ENCODE measurements around the gene INTS11.

DNA sequence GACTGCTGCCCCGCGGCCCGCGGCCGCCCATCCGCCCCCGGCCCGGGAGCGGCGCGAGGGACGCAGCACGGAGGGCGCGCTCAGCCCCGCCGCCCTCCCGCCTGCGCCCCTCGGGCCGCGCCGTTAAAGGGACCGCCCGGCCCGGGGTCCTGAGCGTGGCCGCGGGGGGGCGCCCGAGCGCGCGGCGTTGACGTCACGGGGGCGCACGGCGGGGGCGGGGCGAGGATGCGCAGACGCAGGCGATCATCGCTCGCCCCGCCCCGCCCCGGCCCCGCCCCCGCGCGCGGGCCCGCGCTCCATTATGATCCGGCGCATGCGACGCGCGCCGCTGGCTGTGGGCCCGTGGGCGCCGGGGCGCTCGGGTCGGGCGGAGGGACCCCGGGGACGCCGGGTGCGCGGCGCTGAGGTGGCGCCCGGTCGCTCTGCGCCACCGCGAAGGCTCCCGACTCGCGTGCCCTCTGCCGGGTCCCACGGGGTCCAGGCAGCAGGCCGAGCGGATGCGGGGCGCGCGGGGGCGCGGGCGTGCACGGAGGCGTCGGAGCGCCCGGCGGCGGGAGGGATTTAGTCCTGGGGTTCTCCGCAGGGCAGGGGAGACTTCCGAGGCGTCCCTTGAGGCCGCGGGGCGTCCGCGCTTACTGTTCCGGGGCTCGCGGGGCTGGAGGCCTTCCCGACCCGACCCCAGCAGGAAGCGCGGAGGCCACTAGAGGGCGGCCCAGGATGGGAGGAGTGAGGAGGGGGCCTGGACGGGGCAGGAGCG is 25.0 kb upstream of the INTS11 start, which contains the start of gene DVL1:
- TF ChIP-seq, protein P1, sequence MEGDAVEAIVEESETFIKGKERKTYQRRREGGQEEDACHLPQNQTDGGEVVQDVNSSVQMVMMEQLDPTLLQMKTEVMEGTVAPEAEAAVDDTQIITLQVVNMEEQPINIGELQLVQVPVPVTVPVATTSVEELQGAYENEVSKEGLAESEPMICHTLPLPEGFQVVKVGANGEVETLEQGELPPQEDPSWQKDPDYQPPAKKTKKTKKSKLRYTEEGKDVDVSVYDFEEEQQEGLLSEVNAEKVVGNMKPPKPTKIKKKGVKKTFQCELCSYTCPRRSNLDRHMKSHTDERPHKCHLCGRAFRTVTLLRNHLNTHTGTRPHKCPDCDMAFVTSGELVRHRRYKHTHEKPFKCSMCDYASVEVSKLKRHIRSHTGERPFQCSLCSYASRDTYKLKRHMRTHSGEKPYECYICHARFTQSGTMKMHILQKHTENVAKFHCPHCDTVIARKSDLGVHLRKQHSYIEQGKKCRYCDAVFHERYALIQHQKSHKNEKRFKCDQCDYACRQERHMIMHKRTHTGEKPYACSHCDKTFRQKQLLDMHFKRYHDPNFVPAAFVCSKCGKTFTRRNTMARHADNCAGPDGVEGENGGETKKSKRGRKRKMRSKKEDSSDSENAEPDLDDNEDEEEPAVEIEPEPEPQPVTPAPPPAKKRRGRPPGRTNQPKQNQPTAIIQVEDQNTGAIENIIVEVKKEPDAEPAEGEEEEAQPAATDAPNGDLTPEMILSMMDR (IDR thresholded peaks at IDR 0.05): peak; percentile 46
- no peak for TF ChIP-seq EZH2 (IDR thresholded peaks at IDR 0.05; ENCODE audit: borderline replicate concordance, insufficient read depth, low read depth, low read length, poor library complexity, severe bottlenecking)
